Hepatocyte (in vitro differentiated cells): ENCODE data around the gene PHGDH.

ENCODE experiments used
- EZH2 ChIP-seq: fragments of 200-600 bp; sonication (generic); IDR thresholded peaks from 2 replicates; pipeline ENCODE4 v1.6.1; 2016; ENCODE audit warnings: antibody characterized with exemption, mild to moderate bottlenecking, borderline replicate concordance
- TF ChIP-seq, protein P1 (sequence below): fragments of 200-600 bp; sonication (generic); IDR thresholded peaks from 2 replicates; pipeline ENCODE4 v1.5.1; 2016; ENCODE audit warnings: antibody characterized with exemption, mild to moderate bottlenecking; ENCODE audit not compliant: poor library complexity

GRCh38 chr1:119739150-119739549, 27.4 kb downstream of the PHGDH start:
- TF ChIP-seq, protein P1, sequence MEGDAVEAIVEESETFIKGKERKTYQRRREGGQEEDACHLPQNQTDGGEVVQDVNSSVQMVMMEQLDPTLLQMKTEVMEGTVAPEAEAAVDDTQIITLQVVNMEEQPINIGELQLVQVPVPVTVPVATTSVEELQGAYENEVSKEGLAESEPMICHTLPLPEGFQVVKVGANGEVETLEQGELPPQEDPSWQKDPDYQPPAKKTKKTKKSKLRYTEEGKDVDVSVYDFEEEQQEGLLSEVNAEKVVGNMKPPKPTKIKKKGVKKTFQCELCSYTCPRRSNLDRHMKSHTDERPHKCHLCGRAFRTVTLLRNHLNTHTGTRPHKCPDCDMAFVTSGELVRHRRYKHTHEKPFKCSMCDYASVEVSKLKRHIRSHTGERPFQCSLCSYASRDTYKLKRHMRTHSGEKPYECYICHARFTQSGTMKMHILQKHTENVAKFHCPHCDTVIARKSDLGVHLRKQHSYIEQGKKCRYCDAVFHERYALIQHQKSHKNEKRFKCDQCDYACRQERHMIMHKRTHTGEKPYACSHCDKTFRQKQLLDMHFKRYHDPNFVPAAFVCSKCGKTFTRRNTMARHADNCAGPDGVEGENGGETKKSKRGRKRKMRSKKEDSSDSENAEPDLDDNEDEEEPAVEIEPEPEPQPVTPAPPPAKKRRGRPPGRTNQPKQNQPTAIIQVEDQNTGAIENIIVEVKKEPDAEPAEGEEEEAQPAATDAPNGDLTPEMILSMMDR, result no peak
- no peak for TF ChIP-seq EZH2
